T-helper 1 cell treated with Interleukin-12 subunit alpha and Interleukin-12 subunit beta and Interleukin-4 antibody, amounts not matched to agents 30 ng/mL and 1 ng/mL, for 36 hours (primary cell): ENCODE measurements around the gene SHE. TPM values are rescaled to one million over a fixed set of nuclear protein-coding genes. Genes with fewer than 3 reads are reported as not detected.

Experiments used
- intact Hi-C: fragments of 100-400 bp; cut with micrococcal nuclease; formaldehyde crosslinking; loops from one replicate; pipeline ENCODE4 v1.15.1; 2024
- total RNA-seq: library from RNA; stranded (reverse); gene quantifications from 2 replicates; pipeline ENCODE4 v1.2.3, GENCODE V29; 2022

The SHE gene
- total RNA-seq, 1 donor from 2014 or later = not detected

GRCh38 chr1:154481053-154481452, 21.2 kb downstream of the SHE start:
- intact Hi-C loops = loop anchor here (5.0 kb wide), 1 partner anchor 186 kb away; no protein-coding TSS in a partner anchor

GRCh38 chr1:154479764-154480421, 22.3 kb downstream of the SHE start:
- intact Hi-C loops = loop anchor here (1.0 to 5.0 kb wide), 11 partner anchors 66 to 687 kb away; no protein-coding TSS in a partner anchor

- intact Hi-C loops = loop anchor here (1.0 to 5.0 kb wide), 10 partner anchors 73 to 689 kb away; partner anchors contain the start of gene IL6R
Observed at GRCh38 chr1:154478639-154479038, 23.6 kb downstream of the SHE start.

- intact Hi-C loops = loop anchor here (1.0 to 5.0 kb wide), 8 partner anchors 73 to 689 kb away; partner anchors contain the start of gene IL6R
Observed at GRCh38 chr1:154478013-154478412, 24.2 kb downstream of the SHE start.

GRCh38 chr1:154476791-154477190, 25.4 kb downstream of the SHE start:
- intact Hi-C loops = loop anchor here (5.0 kb wide), 3 partner anchors 139 to 691 kb away; no protein-coding TSS in a partner anchor

GRCh38 chr1:154474802-154475201, 27.4 kb downstream of the SHE start:
- intact Hi-C loops = loop anchor here (5.0 kb wide), 3 partner anchors 138 to 692 kb away; no protein-coding TSS in a partner anchor

GRCh38 chr1:154471304-154471703, 30.9 kb downstream of the SHE start:
- intact Hi-C loops = no loop called here

- intact Hi-C loops = no loop called here
Observed at GRCh38 chr1:154469844-154470560, 32.2 kb downstream of the SHE start.

- intact Hi-C loops = no loop called here
Observed at GRCh38 chr1:154468535-154469250, 33.5 kb downstream of the SHE start.

GRCh38 chr1:154467434-154468102, 34.6 kb downstream of the SHE start:
- intact Hi-C loops = loop anchor here (2.0 kb wide), 1 partner anchor 195 kb away; the partner anchor contains the start of gene HAX1

GRCh38 chr1:154466921-154467417, 35.2 kb downstream of the SHE start:
- intact Hi-C loops = loop anchor here (2.0 kb wide), 1 partner anchor 194 kb away; the partner anchor contains the start of gene HAX1

GRCh38 chr1:154466206-154466605, 36.0 kb downstream of the SHE start:
- intact Hi-C loops = loop anchor here (2.0 kb wide), 1 partner anchor 193 kb away; the partner anchor contains the start of gene HAX1

- intact Hi-C loops = loop anchor here (2.0 kb wide), 1 partner anchor 193 kb away; the partner anchor contains the start of gene HAX1
Observed at GRCh38 chr1:154465621-154466195, 36.5 kb downstream of the SHE start.

- intact Hi-C loops = loop anchor here (1.0 kb wide), 2 partner anchors 24 to 56 kb away; no protein-coding TSS in a partner anchor
Observed at GRCh38 chr1:154463512-154463990, 38.7 kb downstream of the SHE start.

- intact Hi-C loops = no loop called here
Observed at GRCh38 chr1:154460695-154461260, 41.4 kb downstream of the SHE start.

- intact Hi-C loops = no loop called here
Observed at GRCh38 chr1:154459080-154459479, 43.1 kb downstream of the SHE start.

- intact Hi-C loops = no loop called here
Observed at GRCh38 chr1:154456631-154457030, 45.6 kb downstream of the SHE start.

GRCh38 chr1:154454386-154455120, 47.7 kb downstream of the SHE start:
- intact Hi-C loops = no loop called here
